Astrocyte (in vitro differentiated cells and primary cell): ENCODE measurements around the gene HEXB. TPM values are rescaled to one million over a fixed set of nuclear protein-coding genes. Genes with fewer than 3 reads are reported as not detected.

Source experiments
- DNase-seq: peaks from one replicate; pipeline ENCODE4 v3.0.0-alpha.2; 2010; ENCODE audit warnings: low read depth
- FAIRE-seq: peaks from 2 replicates; lab custom pipeline; 2011; peaks lifted over from hg19 to GRCh38; lab: Jason Lieb, UNC
- H2AFZ ChIP-seq: 2 replicates; pipeline ENCODE4 v1.6.0; 2012; ENCODE audit warnings: low read depth, low read length, inconsistent platforms
- H3K27ac ChIP-seq: 2 replicates; pipeline ENCODE4 v1.5.1; 2011; ENCODE audit warnings: low read depth, low read length, inconsistent platforms
- H3K27me3 ChIP-seq: 2 replicates; pipeline ENCODE4 v1.6.0; 2011; ENCODE audit warnings: low read length, inconsistent platforms; ENCODE audit not compliant: insufficient read depth
- H3K36me3 ChIP-seq: 2 replicates; pipeline ENCODE4 v1.5.1; 2011; ENCODE audit warnings: low read length, inconsistent platforms; ENCODE audit not compliant: insufficient read depth
- H3K4me1 ChIP-seq: 2 replicates; pipeline ENCODE4 v1.5.1; 2011; ENCODE audit warnings: low read length, inconsistent platforms; ENCODE audit not compliant: insufficient read depth
- H3K4me2 ChIP-seq: 2 replicates; pipeline ENCODE4 v1.6.0; 2012; ENCODE audit warnings: low read length, inconsistent platforms
- H3K4me3 ChIP-seq: 2 replicates; pipeline ENCODE4 v1.5.1; 2011; ENCODE audit warnings: low read depth, mild to moderate bottlenecking, low read length, inconsistent platforms; ENCODE audit not compliant: insufficient read depth
- H3K79me2 ChIP-seq: 2 replicates; pipeline ENCODE4 v1.6.0; 2012; ENCODE audit warnings: mild to moderate bottlenecking, low read length, inconsistent platforms; ENCODE audit not compliant: insufficient read depth
- H3K9ac ChIP-seq: 2 replicates; pipeline ENCODE4 v1.6.0; 2012; ENCODE audit warnings: mild to moderate bottlenecking, low read length, inconsistent platforms
- H3K9me3 ChIP-seq: 2 replicates; pipeline ENCODE4 v1.5.1; 2012; ENCODE audit warnings: low read depth, mild to moderate bottlenecking, low read length, inconsistent platforms; ENCODE audit not compliant: insufficient read depth
- H4K20me1 ChIP-seq: 2 replicates; pipeline ENCODE4 v1.6.0; 2012; ENCODE audit warnings: low read length, inconsistent platforms; ENCODE audit not compliant: insufficient read depth
- H3K27ac Mint-ChIP-seq: one replicate; pipeline ENCODE4 v1.8.0; 2021; ENCODE audit warnings: mild to moderate bottlenecking, mixed read lengths; ENCODE audit not compliant: unreplicated experiment
- H3K27me3 Mint-ChIP-seq: one replicate; pipeline ENCODE4 v1.8.0; 2021; ENCODE audit warnings: low read depth, mixed read lengths; ENCODE audit not compliant: unreplicated experiment
- H3K36me3 Mint-ChIP-seq: one replicate; pipeline ENCODE4 v1.8.0; 2021; ENCODE audit warnings: low read depth, mixed read lengths; ENCODE audit not compliant: unreplicated experiment
- H3K4me1 Mint-ChIP-seq: one replicate; pipeline ENCODE4 v1.8.0; 2021; ENCODE audit warnings: low read depth, mixed read lengths; ENCODE audit not compliant: unreplicated experiment
- H3K4me3 Mint-ChIP-seq: one replicate; pipeline ENCODE4 v1.8.0; 2021; ENCODE audit warnings: mild to moderate bottlenecking, moderate library complexity, mixed read lengths; ENCODE audit not compliant: unreplicated experiment
- H3K9me3 Mint-ChIP-seq: one replicate; pipeline ENCODE4 v1.8.0; 2021; ENCODE audit warnings: mild to moderate bottlenecking, mixed read lengths; ENCODE audit not compliant: unreplicated experiment
- EZH2 ChIP-seq: IDR thresholded peaks from 2 replicates; pipeline ENCODE4 v1.6.1; 2012; ENCODE audit warnings: mild to moderate bottlenecking, low read length, inconsistent platforms; ENCODE audit not compliant: insufficient read depth
- total RNA-seq: library from RNA; stranded (reverse); gene quantifications from 2 replicates; pipeline ENCODE4 v1.2.1, GENCODE V29; 2021
- TF ChIP-seq, protein P1 (sequence below): IDR thresholded peaks from 2 replicates; pipeline ENCODE4 v1.5.1; 2011; ENCODE audit warnings: low read depth, mild to moderate bottlenecking, inconsistent platforms, low read length, moderate library complexity; ENCODE audit not compliant: insufficient read depth

The HEXB gene
- total RNA-seq, 1 donor from 2014 or later, result 96.3 TPM

DNA sequence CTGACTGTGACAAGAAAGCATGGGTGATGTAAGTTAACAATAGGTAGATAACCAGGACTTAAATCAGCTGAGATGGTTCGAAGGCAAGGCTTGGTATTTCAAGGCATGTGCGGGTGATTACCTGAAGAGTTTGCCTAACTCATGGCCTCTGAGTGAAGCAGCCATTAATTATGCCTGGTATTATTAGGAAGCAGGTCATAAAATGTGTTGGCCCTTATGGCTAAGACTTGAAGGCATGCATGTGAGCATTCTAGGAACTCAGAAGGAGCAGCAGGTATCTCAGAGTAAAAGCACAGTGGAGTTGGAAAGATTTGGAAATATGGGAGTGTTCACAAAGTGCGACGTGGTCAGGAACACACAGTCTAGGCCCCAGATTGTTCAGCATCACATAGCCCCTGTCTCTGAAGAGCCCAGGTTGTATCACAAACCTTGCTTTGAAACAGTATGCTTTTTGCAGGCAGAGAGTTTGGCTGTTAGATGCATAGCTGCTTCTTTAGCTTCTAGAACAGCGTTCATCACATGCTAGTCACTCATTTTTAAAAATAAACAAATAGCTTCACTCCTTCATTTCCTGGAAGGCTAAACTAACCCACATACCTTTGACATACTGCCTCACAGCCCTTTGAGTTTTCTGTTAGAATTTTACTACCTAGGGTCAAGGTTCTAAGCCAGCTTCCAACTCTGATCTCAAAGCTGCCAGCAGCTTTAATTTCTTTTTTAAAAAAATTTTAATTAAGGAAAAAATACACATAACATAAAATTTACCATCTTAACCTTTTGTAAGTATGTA lies 2.1 kb downstream of the HEXB start:
- H3K4me3 Mint-ChIP-seq, result no peak overlapping the region
- no peaks in the 10 kb centered on the region for H3K27me3 Mint-ChIP-seq
- H2AFZ ChIP-seq, result no peak overlapping the region
- no peaks in the 10 kb centered on the region for H3K36me3 Mint-ChIP-seq
- FAIRE-seq (no peak), DNase-seq (peak; percentile 21)
- H3K4me3 ChIP-seq, result no peak overlapping the region
- peaks cover 9% of the 10 kb centered on the region for H3K4me1 Mint-ChIP-seq
- H3K9ac ChIP-seq, result no peak overlapping the region
- H3K9me3 Mint-ChIP-seq, result no peaks in the 10 kb centered on the region
- TF ChIP-seq, protein P1, sequence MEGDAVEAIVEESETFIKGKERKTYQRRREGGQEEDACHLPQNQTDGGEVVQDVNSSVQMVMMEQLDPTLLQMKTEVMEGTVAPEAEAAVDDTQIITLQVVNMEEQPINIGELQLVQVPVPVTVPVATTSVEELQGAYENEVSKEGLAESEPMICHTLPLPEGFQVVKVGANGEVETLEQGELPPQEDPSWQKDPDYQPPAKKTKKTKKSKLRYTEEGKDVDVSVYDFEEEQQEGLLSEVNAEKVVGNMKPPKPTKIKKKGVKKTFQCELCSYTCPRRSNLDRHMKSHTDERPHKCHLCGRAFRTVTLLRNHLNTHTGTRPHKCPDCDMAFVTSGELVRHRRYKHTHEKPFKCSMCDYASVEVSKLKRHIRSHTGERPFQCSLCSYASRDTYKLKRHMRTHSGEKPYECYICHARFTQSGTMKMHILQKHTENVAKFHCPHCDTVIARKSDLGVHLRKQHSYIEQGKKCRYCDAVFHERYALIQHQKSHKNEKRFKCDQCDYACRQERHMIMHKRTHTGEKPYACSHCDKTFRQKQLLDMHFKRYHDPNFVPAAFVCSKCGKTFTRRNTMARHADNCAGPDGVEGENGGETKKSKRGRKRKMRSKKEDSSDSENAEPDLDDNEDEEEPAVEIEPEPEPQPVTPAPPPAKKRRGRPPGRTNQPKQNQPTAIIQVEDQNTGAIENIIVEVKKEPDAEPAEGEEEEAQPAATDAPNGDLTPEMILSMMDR, result no peak
- no peak for TF ChIP-seq EZH2
- H4K20me1 ChIP-seq, result peaks cover 17% of the 10 kb centered on the region
- H3K27ac ChIP-seq, result no peak overlapping the region
- H3K9me3 ChIP-seq, result no peaks in the 10 kb centered on the region
- peak overlapping the region; percentile 94 for H3K4me2 ChIP-seq
- H3K27ac Mint-ChIP-seq, result no peak overlapping the region
- peaks cover 21% of the 10 kb centered on the region for H3K79me2 ChIP-seq
- peaks cover 21% of the 10 kb centered on the region for H3K4me1 ChIP-seq
- H3K27me3 ChIP-seq, result no peaks in the 10 kb centered on the region
- H3K36me3 ChIP-seq, result peaks cover 4% of the 10 kb centered on the region

DNA sequence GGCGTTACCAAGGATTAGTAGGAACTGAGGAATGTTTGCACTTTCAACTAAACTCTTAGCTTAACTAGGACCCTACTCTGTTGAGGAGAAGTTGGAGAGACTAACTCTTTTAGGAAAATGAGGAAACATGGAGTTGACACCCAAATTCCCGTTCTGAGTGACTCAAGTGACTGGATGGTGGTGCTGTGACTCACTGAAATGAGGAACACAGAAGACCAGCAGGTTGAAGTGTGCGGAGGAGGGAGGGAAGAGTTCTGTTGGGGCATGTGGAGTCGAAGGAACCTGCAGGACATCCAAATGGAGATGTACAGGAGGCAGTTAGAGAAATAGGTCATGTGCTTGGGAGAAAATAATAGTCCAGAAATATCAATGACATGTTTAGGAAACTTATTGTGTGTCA lies 8.2 kb downstream of the HEXB start:
- FAIRE-seq (no peak), DNase-seq (peak; percentile 18)
- Mint-ChIP-seq H3K27me3 (no peaks in the 10 kb centered on the region), H3K36me3 (peaks cover 3% of the 10 kb centered on the region), H3K9me3 (no peaks in the 10 kb centered on the region), H3K27ac (peak overlapping the region; percentile 4), H3K4me1 (peaks cover 6% of the 10 kb centered on the region), H3K4me3 (no peak overlapping the region)
- H3K9me3 ChIP-seq, result no peaks in the 10 kb centered on the region
- H3K27me3 ChIP-seq, result no peaks in the 10 kb centered on the region
- no peaks in the 10 kb centered on the region for H4K20me1 ChIP-seq
- H3K79me2 ChIP-seq, result peaks cover 3% of the 10 kb centered on the region
- no peak overlapping the region for H3K4me3 ChIP-seq
- H3K4me1 ChIP-seq, result peaks cover 4% of the 10 kb centered on the region
- H2AFZ ChIP-seq, result no peak overlapping the region
- H3K4me2 ChIP-seq, result no peak overlapping the region
- H3K27ac ChIP-seq, result no peak overlapping the region
- TF ChIP-seq EZH2, result no peak
- TF ChIP-seq, protein P1, result no peak
- no peak overlapping the region for H3K9ac ChIP-seq
- peaks cover 20% of the 10 kb centered on the region for H3K36me3 ChIP-seq

DNA sequence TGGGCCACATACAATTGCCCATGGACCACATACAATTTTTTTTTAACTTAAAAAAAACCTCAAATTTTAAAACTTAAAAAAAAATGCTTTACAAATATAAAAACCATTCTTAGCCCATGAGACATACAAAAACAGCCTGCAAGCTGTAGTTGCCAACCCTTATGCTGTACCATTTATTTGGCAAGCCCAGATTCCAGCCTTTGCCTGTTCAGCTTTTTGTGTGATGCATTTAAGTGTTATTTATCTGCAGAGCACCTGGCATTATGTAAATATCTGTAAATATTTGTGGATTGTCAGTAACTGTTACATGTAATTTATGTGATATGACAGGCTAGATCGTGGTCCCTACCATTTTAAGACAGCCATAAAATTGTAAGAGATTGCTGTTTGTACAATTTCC lies 32.6 kb downstream of the HEXB start:
- no peak for TF ChIP-seq EZH2
- TF ChIP-seq, protein P1, result no peak
- Histone ChIP-seq H3K36me3 (peaks cover 29% of the 10 kb centered on the region), H3K79me2 (no peaks in the 10 kb centered on the region), H3K27me3 (no peaks in the 10 kb centered on the region), H3K9me3 (no peaks in the 10 kb centered on the region), H3K4me1 (no peaks in the 10 kb centered on the region), H4K20me1 (no peaks in the 10 kb centered on the region), H2AFZ (no peak overlapping the region), H3K4me3 (no peak overlapping the region), H3K4me2 (no peak overlapping the region), H3K9ac (no peak overlapping the region), H3K27ac (no peak overlapping the region)
- Mint-ChIP-seq H3K4me3 (no peak overlapping the region), H3K4me1 (no peaks in the 10 kb centered on the region), H3K27ac (no peak overlapping the region), H3K9me3 (no peaks in the 10 kb centered on the region), H3K36me3 (peaks cover 3% of the 10 kb centered on the region), H3K27me3 (no peaks in the 10 kb centered on the region)
- DNase-seq, result no peak
- no peak for FAIRE-seq
